H9 (cell line): ENCODE data around the gene PDZD2. TPM values are rescaled to one million over a fixed set of nuclear protein-coding genes. Genes with fewer than 3 reads are reported as not detected.

Experiments used
- DNase-seq: peaks from one replicate; pipeline ENCODE4 v3.0.0-alpha.2; 2017
- H2AFZ ChIP-seq: one replicate; pipeline ENCODE4 v1.6.1; 2013; ENCODE audit warnings: mild to moderate bottlenecking, low read length, control low read depth, moderate library complexity
- H2AK5ac ChIP-seq: 2 replicates; pipeline ENCODE4 v1.6.1; 2013; ENCODE audit warnings: low read length, control low read depth, mixed read lengths; ENCODE audit not compliant: insufficient read length
- H2BK120ac ChIP-seq: one replicate; pipeline ENCODE4 v1.6.1; 2013; ENCODE audit warnings: low read depth, mild to moderate bottlenecking, low read length, control low read depth, inconsistent platforms; ENCODE audit not compliant: poor library complexity, severe bottlenecking
- H2BK12ac ChIP-seq: 2 replicates; pipeline ENCODE4 v1.6.1; 2013; ENCODE audit warnings: low read length, control low read depth, mixed read lengths, low read depth; ENCODE audit not compliant: insufficient read length
- H2BK15ac ChIP-seq: 2 replicates; pipeline ENCODE4 v1.6.1; 2013; ENCODE audit warnings: low read depth, low read length, control low read depth
- H2BK20ac ChIP-seq: one replicate; pipeline ENCODE4 v1.6.1; 2013; ENCODE audit warnings: low read depth, mild to moderate bottlenecking, low read length, control low read depth, inconsistent platforms; ENCODE audit not compliant: poor library complexity, severe bottlenecking
- H2BK5ac ChIP-seq: 2 replicates; pipeline ENCODE4 v1.6.1; 2013; ENCODE audit warnings: low read length, control low read depth, mixed read lengths; ENCODE audit not compliant: insufficient read length
- H3K14ac ChIP-seq: 2 replicates; pipeline ENCODE4 v1.6.1; 2013; ENCODE audit warnings: low read length, control low read depth; ENCODE audit not compliant: insufficient read depth
- H3K18ac ChIP-seq: 2 replicates; pipeline ENCODE4 v1.6.1; 2013; ENCODE audit warnings: low read depth, mild to moderate bottlenecking, mixed read lengths, low read length, control low read depth; ENCODE audit not compliant: insufficient read length
- H3K23ac ChIP-seq: 2 replicates; pipeline ENCODE4 v1.6.1; 2013; ENCODE audit warnings: low read length, control low read depth, mixed read lengths, low read depth; ENCODE audit not compliant: insufficient read length
- H3K23me2 ChIP-seq: 2 replicates; pipeline ENCODE4 v1.6.1; 2013; ENCODE audit warnings: low read depth, mild to moderate bottlenecking, mixed read lengths, low read length, control low read depth; ENCODE audit not compliant: insufficient read length, poor library complexity, severe bottlenecking
- H3K27ac ChIP-seq: 2 replicates; pipeline ENCODE4 v1.5.1; 2013; ENCODE audit warnings: low read length, control low read depth, mixed read lengths, low read depth; ENCODE audit not compliant: insufficient read length
- H3K27me3 ChIP-seq: 2 replicates; pipeline ENCODE4 v1.6.1; 2013; ENCODE audit warnings: low read length, control low read depth, inconsistent platforms; ENCODE audit not compliant: insufficient read depth
- H3K4ac ChIP-seq: 2 replicates; pipeline ENCODE4 v1.6.1; 2013; ENCODE audit warnings: low read depth, mild to moderate bottlenecking, control low read depth, inconsistent platforms, low read length, moderate library complexity
- H3K4me1 ChIP-seq: 2 replicates; pipeline ENCODE4 v1.6.1; 2013; ENCODE audit warnings: low read length, control low read depth, inconsistent platforms; ENCODE audit not compliant: insufficient read depth
- H3K4me2 ChIP-seq: 2 replicates; pipeline ENCODE4 v1.6.1; 2013; ENCODE audit warnings: low read length, control low read depth, mixed read lengths; ENCODE audit not compliant: insufficient read length, insufficient read depth
- H3K56ac ChIP-seq: 2 replicates; pipeline ENCODE4 v1.6.1; 2013; ENCODE audit warnings: low read depth, mild to moderate bottlenecking, mixed read lengths, low read length, control low read depth; ENCODE audit not compliant: insufficient read length
- H3K79me1 ChIP-seq: 2 replicates; pipeline ENCODE4 v1.6.1; 2013; ENCODE audit warnings: low read depth, mild to moderate bottlenecking, moderate library complexity, low read length, control low read depth, inconsistent platforms; ENCODE audit not compliant: insufficient read depth, poor library complexity, severe bottlenecking
- H3K79me2 ChIP-seq: 2 replicates; pipeline ENCODE4 v1.6.1; 2013; ENCODE audit warnings: low read length, control low read depth, inconsistent platforms; ENCODE audit not compliant: insufficient read depth
- H3K9ac ChIP-seq: 2 replicates; pipeline ENCODE4 v1.6.1; 2013; ENCODE audit warnings: low read length, control low read depth, mixed read lengths; ENCODE audit not compliant: insufficient read length; ENCODE audit errors: extremely low read depth
- H3K9me3 ChIP-seq: one replicate; pipeline ENCODE4 v1.6.1; 2013; ENCODE audit warnings: low read depth, low read length, inconsistent platforms; ENCODE audit not compliant: control insufficient read depth
- H3T11ph ChIP-seq: one replicate; pipeline ENCODE4 v1.6.1; 2013; ENCODE audit warnings: mild to moderate bottlenecking, low read length, control low read depth, inconsistent platforms
- H4K20me1 ChIP-seq: one replicate; pipeline ENCODE4 v1.6.1; 2013; ENCODE audit not compliant: control insufficient read depth, insufficient read length, insufficient read depth
- H4K5ac ChIP-seq: 2 replicates; pipeline ENCODE4 v1.6.1; 2013; ENCODE audit warnings: low read depth, mild to moderate bottlenecking, mixed read lengths, low read length, control low read depth; ENCODE audit not compliant: insufficient read length
- H4K8ac ChIP-seq: replicated peaks from 2 replicates; pipeline ENCODE4 v1.6.1; 2013; ENCODE audit warnings: low read length, control low read depth, mixed read lengths, low read depth; ENCODE audit not compliant: insufficient read length
- H4K91ac ChIP-seq: 2 replicates; pipeline ENCODE4 v1.6.1; 2013; ENCODE audit warnings: low read depth, mild to moderate bottlenecking, moderate library complexity, mixed read lengths, low read length, control low read depth; ENCODE audit not compliant: insufficient read length
- H3K27ac Mint-ChIP-seq, 3 experiments: 2 replicates in 2 of 3; 3 replicates in 1 of 3; pipeline ENCODE4 v1.8.0; 2020 to 2021; ENCODE audit warnings: mixed read lengths in 3 of 3, mild to moderate bottlenecking in 1 of 3, moderate library complexity in 1 of 3
- H3K27me3 Mint-ChIP-seq: 2 replicates; pipeline ENCODE4 v1.8.0; 2021; ENCODE audit warnings: low read depth, mild to moderate bottlenecking, moderate library complexity, mixed read lengths
- H3K36me3 Mint-ChIP-seq, 3 experiments: 2 replicates in 2 of 3; 3 replicates in 1 of 3; pipeline ENCODE4 v1.8.0; 2020 to 2021; ENCODE audit warnings: low read depth in 3 of 3, mixed read lengths in 3 of 3; ENCODE audit not compliant: insufficient read depth in 1 of 3
- H3K4me1 Mint-ChIP-seq, 2 experiments: 2 replicates each; pipeline ENCODE4 v1.8.0; 2020; ENCODE audit warnings: mixed read lengths in 2 of 2
- H3K4me3 Mint-ChIP-seq, 2 experiments: 2 replicates in 1 of 2; 3 replicates in 1 of 2; pipeline ENCODE4 v1.8.0; 2020 to 2021; ENCODE audit warnings: mild to moderate bottlenecking in 2 of 2, mixed read lengths in 2 of 2, moderate library complexity in 1 of 2
- H3K9me3 Mint-ChIP-seq, 2 experiments: 2 replicates in 1 of 2; 3 replicates in 1 of 2; pipeline ENCODE4 v1.8.0; 2020; ENCODE audit warnings: mild to moderate bottlenecking in 2 of 2, mixed read lengths in 2 of 2, moderate library complexity in 1 of 2
- WGBS: extraction: QIAGEN DNeasy Blood & Tissue Kit; methylation state at CpG from one replicate; pipeline ENCODE4 v1.1.7; 2013; ENCODE audit warnings: missing lambda C conversion rate, low lambda C conversion rate, mixed read lengths; ENCODE audit not compliant: insufficient read length; ENCODE audit errors: extremely low coverage; 5-methylcytosine and 5-hydroxymethylcytosine counted together
- total RNA-seq: library from RNA; stranded (reverse); gene quantifications from 2 replicates; pipeline ENCODE4 v1.2.1, GENCODE V29; 2021
- TF ChIP-seq, protein P1 (sequence below): fragments of 200-600 bp; sonication (generic); conservative IDR thresholded peaks from 3 replicates; pipeline ENCODE4 v1.8.0; 2021; ENCODE audit warnings: antibody characterized with exemption, mild to moderate bottlenecking

PDZD2 gene
- total RNA-seq, 1 experiment from 2014 or later = 9.9 TPM

DNA sequence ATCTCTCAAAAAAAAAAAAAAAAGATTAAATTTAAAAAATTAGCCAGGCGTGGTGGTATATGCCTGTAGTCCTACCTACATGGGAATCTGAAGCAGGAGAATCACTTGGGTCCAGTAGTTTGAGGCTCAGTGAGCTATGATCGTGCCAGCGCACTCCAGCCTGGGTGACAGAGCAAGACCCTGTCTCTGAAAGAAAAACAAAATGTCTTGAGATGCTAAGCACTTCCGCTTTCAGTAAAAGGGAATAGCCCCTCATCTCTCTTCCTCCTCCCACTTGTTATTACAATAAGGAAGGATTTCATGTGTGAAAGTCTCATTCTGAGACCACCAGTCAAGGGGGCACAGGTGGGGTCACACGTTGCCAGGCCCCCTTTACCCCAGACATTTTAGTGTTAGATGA lies 455.8 kb downstream of the PDZD2 start:
- Histone ChIP-seq H3K23ac (no peak overlapping the region), H3K23me2 (no peaks in the 10 kb centered on the region), H3K4ac (no peak overlapping the region), H3K79me2 (no peaks in the 10 kb centered on the region), H3K18ac (no peak overlapping the region), H3K79me1 (no peaks in the 10 kb centered on the region), H3K14ac (no peak overlapping the region), H2BK5ac (no peak overlapping the region), H3K9me3 (no peaks in the 10 kb centered on the region), H4K8ac (no peak overlapping the region), H3T11ph (no peak overlapping the region), H3K27ac (no peak overlapping the region), H4K5ac (no peak overlapping the region), H4K91ac (no peak overlapping the region), H2BK120ac (no peak overlapping the region), H3K4me1 (no peaks in the 10 kb centered on the region), H2BK15ac (no peak overlapping the region), H4K20me1 (no peaks in the 10 kb centered on the region), H2AK5ac (no peak overlapping the region), H2BK20ac (no peak overlapping the region), H3K27me3 (no peaks in the 10 kb centered on the region), H3K9ac (no peak overlapping the region), H3K4me2 (no peak overlapping the region), H2BK12ac (no peak overlapping the region), H2AFZ (no peak overlapping the region), H3K56ac (no peak overlapping the region)
- H3K27ac Mint-ChIP-seq = peak overlapping the region in 1 of 3 experiments; percentile 57; a peak in 1 of 7 replicates
- DNase-seq = no peak
- peaks cover 11 to 14% of the 10 kb centered on the region in 2 experiments for H3K4me1 Mint-ChIP-seq
- no peaks in the 10 kb centered on the region for H3K27me3 Mint-ChIP-seq
- TF ChIP-seq, protein P1, sequence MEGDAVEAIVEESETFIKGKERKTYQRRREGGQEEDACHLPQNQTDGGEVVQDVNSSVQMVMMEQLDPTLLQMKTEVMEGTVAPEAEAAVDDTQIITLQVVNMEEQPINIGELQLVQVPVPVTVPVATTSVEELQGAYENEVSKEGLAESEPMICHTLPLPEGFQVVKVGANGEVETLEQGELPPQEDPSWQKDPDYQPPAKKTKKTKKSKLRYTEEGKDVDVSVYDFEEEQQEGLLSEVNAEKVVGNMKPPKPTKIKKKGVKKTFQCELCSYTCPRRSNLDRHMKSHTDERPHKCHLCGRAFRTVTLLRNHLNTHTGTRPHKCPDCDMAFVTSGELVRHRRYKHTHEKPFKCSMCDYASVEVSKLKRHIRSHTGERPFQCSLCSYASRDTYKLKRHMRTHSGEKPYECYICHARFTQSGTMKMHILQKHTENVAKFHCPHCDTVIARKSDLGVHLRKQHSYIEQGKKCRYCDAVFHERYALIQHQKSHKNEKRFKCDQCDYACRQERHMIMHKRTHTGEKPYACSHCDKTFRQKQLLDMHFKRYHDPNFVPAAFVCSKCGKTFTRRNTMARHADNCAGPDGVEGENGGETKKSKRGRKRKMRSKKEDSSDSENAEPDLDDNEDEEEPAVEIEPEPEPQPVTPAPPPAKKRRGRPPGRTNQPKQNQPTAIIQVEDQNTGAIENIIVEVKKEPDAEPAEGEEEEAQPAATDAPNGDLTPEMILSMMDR = no peak
- H3K4me3 Mint-ChIP-seq = no peak overlapping the region
- no CpG with 5 or more reads among the region's 5 CpGs for WGBS
- peaks cover 0 to 56% (median 5%) of the 10 kb centered on the region in 3 experiments; a peak in 4 of 7 replicates for H3K36me3 Mint-ChIP-seq
- no peaks in the 10 kb centered on the region for H3K9me3 Mint-ChIP-seq
